ENCODE results near the gene MYBPC1. TPM values are rescaled to one million over a fixed set of nuclear protein-coding genes. Genes with fewer than 3 reads are reported as not detected.
A peak's percentile ranks its signal among the peaks of the same experiment; 100 is the strongest.

Gene MYBPC1
- total and polyA plus RNA-seq, 2 of the 13 experiments (the other 11 are each of a cell fraction or from before 2014, with no cell fraction given), result 0.31 to 0.53 TPM

DNA sequence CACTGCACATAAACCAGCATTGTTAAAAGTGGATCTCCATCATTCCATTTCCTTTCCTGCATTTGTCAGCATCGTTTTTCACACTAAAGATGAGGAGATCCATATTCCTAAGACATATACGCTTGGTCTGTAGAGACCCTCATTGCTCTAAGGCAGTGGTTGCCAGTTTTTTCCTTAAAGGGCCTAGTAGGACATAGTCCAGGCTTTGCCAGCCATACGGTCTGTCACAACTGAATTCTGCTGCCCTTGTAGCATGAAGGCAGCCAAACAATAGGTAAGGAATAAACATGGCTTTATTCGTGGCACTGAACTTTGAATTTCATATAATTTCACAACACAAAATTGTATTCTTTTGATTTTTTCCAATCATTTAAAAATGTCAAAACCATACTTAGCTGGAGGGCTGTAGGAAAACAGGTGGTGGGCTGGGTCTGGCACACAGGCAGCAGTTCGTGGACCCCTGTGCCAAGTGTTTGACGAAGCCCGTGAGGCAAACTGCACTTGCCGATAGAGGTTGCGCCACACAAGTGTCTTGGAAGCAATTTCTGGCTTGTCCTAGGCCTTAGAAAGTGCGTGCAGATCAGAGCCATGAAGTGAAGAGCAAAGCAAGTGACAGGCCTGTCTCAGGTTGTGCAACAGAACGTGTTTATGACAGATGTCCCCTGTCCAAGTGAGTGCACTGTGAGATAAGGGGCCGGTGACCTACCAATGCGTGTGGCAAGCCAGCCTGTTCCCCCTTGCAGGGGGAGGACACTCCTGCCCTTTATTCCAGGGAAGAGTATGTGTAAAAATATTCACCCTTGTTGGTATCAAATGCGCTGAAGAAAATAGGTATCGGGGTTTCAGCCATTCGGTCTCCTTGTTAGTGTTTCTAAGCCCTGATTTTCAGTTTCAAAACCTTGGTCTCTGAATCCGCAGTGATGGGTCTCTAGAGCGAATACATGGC, 101.8 kb downstream of the MYBPC1 start (continued):
- TF ChIP-seq, protein P1, sequence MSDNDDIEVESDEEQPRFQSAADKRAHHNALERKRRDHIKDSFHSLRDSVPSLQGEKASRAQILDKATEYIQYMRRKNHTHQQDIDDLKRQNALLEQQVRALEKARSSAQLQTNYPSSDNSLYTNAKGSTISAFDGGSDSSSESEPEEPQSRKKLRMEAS (IDR thresholded peaks at IDR 0.05), result peak; percentile 91
- TF ChIP-seq, protein P2, sequence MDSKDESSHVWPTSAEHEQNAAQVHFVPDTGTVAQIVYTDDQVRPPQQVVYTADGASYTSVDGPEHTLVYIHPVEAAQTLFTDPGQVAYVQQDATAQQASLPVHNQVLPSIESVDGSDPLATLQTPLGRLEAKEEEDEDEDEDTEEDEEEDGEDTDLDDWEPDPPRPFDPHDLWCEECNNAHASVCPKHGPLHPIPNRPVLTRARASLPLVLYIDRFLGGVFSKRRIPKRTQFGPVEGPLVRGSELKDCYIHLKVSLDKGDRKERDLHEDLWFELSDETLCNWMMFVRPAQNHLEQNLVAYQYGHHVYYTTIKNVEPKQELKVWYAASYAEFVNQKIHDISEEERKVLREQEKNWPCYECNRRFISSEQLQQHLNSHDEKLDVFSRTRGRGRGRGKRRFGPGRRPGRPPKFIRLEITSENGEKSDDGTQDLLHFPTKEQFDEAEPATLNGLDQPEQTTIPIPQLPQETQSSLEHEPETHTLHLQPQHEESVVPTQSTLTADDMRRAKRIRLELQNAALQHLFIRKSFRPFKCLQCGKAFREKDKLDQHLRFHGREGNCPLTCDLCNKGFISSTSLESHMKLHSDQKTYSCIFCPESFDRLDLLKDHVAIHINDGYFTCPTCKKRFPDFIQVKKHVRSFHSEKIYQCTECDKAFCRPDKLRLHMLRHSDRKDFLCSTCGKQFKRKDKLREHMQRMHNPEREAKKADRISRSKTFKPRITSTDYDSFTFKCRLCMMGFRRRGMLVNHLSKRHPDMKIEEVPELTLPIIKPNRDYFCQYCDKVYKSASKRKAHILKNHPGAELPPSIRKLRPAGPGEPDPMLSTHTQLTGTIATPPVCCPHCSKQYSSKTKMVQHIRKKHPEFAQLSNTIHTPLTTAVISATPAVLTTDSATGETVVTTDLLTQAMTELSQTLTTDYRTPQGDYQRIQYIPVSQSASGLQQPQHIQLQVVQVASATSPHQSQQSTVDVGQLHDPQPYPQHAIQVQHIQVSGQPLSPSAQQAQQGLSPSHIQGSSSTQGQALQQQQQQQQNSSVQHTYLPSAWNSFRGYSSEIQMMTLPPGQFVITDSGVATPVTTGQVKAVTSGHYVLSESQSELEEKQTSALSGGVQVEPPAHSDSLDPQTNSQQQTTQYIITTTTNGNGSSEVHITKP (CRISPR knock-in tag; IDR thresholded peaks at IDR 0.05; ENCODE audit: low read depth), result 0 out of 2 replicates have a peak, but pooled peaks have one; percentile 25
- TF ChIP-seq, protein P3, sequence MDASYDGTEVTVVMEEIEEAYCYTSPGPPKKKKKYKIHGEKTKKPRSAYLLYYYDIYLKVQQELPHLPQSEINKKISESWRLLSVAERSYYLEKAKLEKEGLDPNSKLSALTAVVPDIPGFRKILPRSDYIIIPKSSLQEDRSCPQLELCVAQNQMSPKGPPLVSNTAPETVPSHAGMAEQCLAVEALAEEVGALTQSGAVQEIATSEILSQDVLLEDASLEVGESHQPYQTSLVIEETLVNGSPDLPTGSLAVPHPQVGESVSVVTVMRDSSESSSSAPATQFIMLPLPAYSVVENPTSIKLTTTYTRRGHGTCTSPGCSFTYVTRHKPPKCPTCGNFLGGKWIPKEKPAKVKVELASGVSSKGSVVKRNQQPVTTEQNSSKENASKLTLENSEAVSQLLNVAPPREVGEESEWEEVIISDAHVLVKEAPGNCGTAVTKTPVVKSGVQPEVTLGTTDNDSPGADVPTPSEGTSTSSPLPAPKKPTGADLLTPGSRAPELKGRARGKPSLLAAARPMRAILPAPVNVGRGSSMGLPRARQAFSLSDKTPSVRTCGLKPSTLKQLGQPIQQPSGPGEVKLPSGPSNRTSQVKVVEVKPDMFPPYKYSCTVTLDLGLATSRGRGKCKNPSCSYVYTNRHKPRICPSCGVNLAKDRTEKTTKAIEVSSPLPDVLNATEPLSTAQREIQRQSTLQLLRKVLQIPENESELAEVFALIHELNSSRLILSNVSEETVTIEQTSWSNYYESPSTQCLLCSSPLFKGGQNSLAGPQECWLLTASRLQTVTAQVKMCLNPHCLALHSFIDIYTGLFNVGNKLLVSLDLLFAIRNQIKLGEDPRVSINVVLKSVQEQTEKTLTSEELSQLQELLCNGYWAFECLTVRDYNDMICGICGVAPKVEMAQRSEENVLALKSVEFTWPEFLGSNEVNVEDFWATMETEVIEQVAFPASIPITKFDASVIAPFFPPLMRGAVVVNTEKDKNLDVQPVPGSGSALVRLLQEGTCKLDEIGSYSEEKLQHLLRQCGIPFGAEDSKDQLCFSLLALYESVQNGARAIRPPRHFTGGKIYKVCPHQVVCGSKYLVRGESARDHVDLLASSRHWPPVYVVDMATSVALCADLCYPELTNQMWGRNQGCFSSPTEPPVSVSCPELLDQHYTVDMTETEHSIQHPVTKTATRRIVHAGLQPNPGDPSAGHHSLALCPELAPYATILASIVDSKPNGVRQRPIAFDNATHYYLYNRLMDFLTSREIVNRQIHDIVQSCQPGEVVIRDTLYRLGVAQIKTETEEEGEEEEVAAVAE (CRISPR knock-in tag; IDR thresholded peaks at IDR 0.05; ENCODE audit: borderline replicate concordance), result no peak
- TF ChIP-seq SMYD3 (CRISPR knock-in tag; IDR thresholded peaks at IDR 0.05) (peak; percentile 14; the same call in 1 of the 2 replicates), ZNF776 (CRISPR knock-in tag; IDR thresholded peaks at IDR 0.05) (no peak), RARA (CRISPR knock-in tag; IDR thresholded peaks at IDR 0.05) (peak; percentile 84), ELF1 (CRISPR knock-in tag; IDR thresholded peaks at IDR 0.05) (no peak; the same call in 1 of the 2 replicates), ZFP36L1 (CRISPR knock-in tag; IDR thresholded peaks at IDR 0.05) (peak; percentile 50; the same call in 1 of the 2 replicates), MIER2 (CRISPR knock-in tag; IDR thresholded peaks at IDR 0.05) (no peak), SIX4 (CRISPR knock-in tag; IDR thresholded peaks at IDR 0.05) (peak; percentile 23; the same call in 1 of the 2 replicates), PAX8 (CRISPR knock-in tag; IDR thresholded peaks at IDR 0.05; ENCODE audit: borderline replicate concordance) (no peak), ZFP90 (CRISPR knock-in tag; IDR thresholded peaks at IDR 0.05; ENCODE audit: borderline replicate concordance) (peak; percentile 17; the same call in 1 of the 2 replicates), KDM2A (CRISPR knock-in tag; IDR thresholded peaks at IDR 0.05; ENCODE audit: borderline replicate concordance, low read depth) (0 out of 2 replicates have a peak, but pooled peaks have one; percentile 2), SOX13 (IDR thresholded peaks at IDR 0.05) (no peak), SOX13 (CRISPR knock-in tag; conservative IDR thresholded peaks at IDR 0.05 in 1 of 2, IDR thresholded peaks at IDR 0.05 in 1 of 2) (peak in 1 of 2 experiments; percentile 66; a peak in 2 of 4 replicates), ZNF30 (CRISPR knock-in tag; IDR thresholded peaks at IDR 0.05) (no peak)
- TF ChIP-seq, protein P4, sequence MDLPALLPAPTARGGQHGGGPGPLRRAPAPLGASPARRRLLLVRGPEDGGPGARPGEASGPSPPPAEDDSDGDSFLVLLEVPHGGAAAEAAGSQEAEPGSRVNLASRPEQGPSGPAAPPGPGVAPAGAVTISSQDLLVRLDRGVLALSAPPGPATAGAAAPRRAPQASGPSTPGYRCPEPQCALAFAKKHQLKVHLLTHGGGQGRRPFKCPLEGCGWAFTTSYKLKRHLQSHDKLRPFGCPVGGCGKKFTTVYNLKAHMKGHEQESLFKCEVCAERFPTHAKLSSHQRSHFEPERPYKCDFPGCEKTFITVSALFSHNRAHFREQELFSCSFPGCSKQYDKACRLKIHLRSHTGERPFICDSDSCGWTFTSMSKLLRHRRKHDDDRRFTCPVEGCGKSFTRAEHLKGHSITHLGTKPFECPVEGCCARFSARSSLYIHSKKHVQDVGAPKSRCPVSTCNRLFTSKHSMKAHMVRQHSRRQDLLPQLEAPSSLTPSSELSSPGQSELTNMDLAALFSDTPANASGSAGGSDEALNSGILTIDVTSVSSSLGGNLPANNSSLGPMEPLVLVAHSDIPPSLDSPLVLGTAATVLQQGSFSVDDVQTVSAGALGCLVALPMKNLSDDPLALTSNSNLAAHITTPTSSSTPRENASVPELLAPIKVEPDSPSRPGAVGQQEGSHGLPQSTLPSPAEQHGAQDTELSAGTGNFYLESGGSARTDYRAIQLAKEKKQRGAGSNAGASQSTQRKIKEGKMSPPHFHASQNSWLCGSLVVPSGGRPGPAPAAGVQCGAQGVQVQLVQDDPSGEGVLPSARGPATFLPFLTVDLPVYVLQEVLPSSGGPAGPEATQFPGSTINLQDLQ (CRISPR knock-in tag; IDR thresholded peaks at IDR 0.05), result 0 out of 2 replicates have a peak, but pooled peaks have one; percentile 52
